ENCODE results near the gene LRBA.

- TF ChIP-seq POLR2A (IDR thresholded peaks at IDR 0.05) = no peak
- TF ChIP-seq CTCF (IDR thresholded peaks at IDR 0.05) = no peak
- no peak for TF ChIP-seq EP300 (IDR thresholded peaks at IDR 0.05)
Measured at GRCh38 chr4:150457802-150458201, 557.3 kb downstream of the LRBA start.

Data from ovary (tissue), 3 donors.